Tibial artery (tissue), 4 donors: ENCODE results near the gene STXBP4.

Source experiments
- DNase-seq, 2 donors: peaks; one replicate each; pipeline ENCODE4 v3.0.0-alpha.2; 2019
- H3K27ac ChIP-seq, 2 donors: fragments of 200-600 bp; sonication (generic) in 1 of 2; 1 replicate in 1 of 2; 2 replicates in 1 of 2; pipeline ENCODE4 v1.5.1; 2018 to 2019; ENCODE audit warnings: mild to moderate bottlenecking in 1 of 2
- H3K27me3 ChIP-seq, 2 donors: fragments of 200-600 bp; sonication (generic) in 1 of 2; one replicate each; pipeline versions ENCODE4 v1.5.1 to v1.6.0; 2016 to 2019
- H3K36me3 ChIP-seq, 3 donors: fragments of 200-600 bp; sonication (generic) in 2 of 3; one replicate each; pipeline ENCODE4 v1.5.1; 2016 to 2019; ENCODE audit warnings: mild to moderate bottlenecking in 2 of 3
- H3K4me1 ChIP-seq, 4 donors: fragments of 200-600 bp; sonication (generic) in 2 of 4; 1 replicate in 3 of 4; 2 replicates in 1 of 4; pipeline ENCODE4 v1.5.1; 2016 to 2019
- H3K4me3 ChIP-seq, 2 donors: fragments of 200-600 bp; sonication (generic) in 1 of 2; 1 replicate in 1 of 2; 2 replicates in 1 of 2; pipeline ENCODE4 v1.5.1; 2018 to 2019; ENCODE audit warnings: mild to moderate bottlenecking in 2 of 2
- H3K9me3 ChIP-seq, 3 donors: fragments of 200-600 bp; sonication (generic) in 1 of 3; one replicate each; pipeline ENCODE4 v1.5.1; 2016 to 2019
- intact Hi-C: fragments of 100-400 bp; cut with DNase I; formaldehyde crosslinking; loops from one replicate; pipeline ENCODE4 v1.15.0; 2023; ENCODE audit warnings: low total_unique reads
- TF ChIP-seq, protein P1 (sequence below), 2 experiments: fragments of 200-600 bp in 1 of 2; fragments of 450-650 bp in 1 of 2; IDR thresholded peaks; one replicate each; pipeline ENCODE4 v1.5.1; 2017 to 2019; ENCODE audit warnings: antibody characterized with exemption in 2 of 2, mild to moderate bottlenecking in 1 of 2, moderate library complexity in 1 of 2

Gene STXBP4

DNA sequence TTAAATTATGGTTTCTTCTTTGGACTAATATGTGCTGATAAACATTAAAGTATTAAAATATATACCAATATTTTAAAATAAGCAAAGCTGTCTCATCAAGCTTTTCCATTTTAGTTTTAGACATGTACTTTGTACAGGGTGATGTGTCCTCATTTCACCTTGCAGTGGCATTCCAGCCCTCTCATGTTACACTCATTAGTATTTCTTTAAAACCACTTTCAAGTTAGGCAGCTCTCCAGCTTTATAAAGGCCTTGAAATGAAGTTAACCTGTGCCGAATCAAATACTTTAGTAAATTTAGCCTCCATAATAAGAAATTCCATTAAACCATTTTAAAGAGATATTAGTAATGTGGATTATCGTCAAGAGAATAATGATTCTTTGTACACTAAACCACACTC lies 188.6 kb downstream of the STXBP4 start:
- no peak for DNase-seq
- no peak overlapping the region for H3K4me3 ChIP-seq
- no peaks in the 10 kb centered on the region for H3K27me3 ChIP-seq
- peaks cover 5 to 11% (median 6%) of the 10 kb centered on the region in 3 donors for H3K36me3 ChIP-seq
- intact Hi-C loops: loop anchor here (10.0 kb wide), 1 partner anchor 58 kb away; no protein-coding TSS in a partner anchor
- no peaks in the 10 kb centered on the region for H3K9me3 ChIP-seq
- H3K27ac ChIP-seq: no peak overlapping the region
- H3K4me1 ChIP-seq: no peaks in the 10 kb centered on the region
- TF ChIP-seq, protein P1, sequence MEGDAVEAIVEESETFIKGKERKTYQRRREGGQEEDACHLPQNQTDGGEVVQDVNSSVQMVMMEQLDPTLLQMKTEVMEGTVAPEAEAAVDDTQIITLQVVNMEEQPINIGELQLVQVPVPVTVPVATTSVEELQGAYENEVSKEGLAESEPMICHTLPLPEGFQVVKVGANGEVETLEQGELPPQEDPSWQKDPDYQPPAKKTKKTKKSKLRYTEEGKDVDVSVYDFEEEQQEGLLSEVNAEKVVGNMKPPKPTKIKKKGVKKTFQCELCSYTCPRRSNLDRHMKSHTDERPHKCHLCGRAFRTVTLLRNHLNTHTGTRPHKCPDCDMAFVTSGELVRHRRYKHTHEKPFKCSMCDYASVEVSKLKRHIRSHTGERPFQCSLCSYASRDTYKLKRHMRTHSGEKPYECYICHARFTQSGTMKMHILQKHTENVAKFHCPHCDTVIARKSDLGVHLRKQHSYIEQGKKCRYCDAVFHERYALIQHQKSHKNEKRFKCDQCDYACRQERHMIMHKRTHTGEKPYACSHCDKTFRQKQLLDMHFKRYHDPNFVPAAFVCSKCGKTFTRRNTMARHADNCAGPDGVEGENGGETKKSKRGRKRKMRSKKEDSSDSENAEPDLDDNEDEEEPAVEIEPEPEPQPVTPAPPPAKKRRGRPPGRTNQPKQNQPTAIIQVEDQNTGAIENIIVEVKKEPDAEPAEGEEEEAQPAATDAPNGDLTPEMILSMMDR (IDR thresholded peaks at IDR 0.05): no peak

DNA sequence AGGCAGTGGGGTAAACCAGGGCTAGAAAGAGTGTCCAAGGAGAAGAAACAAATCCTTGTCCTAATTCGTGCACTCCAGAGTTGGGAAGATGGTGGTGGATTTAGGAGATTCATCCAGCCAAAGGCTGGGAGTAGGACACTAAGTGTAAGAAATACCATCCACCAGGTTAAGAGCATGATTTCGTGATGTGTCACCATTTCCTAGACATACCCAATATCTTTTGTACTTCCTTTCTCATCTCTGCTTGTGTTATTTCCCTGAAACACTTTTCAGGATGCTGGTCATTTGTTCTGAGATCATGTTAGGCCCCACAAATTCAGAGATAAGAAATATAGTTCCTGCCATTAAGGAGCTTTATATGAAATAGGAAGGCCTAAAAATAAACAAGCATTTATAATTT lies 189.9 kb downstream of the STXBP4 start:
- TF ChIP-seq, protein P1 (IDR thresholded peaks at IDR 0.05): no peak
- DNase-seq: no peak
- Histone ChIP-seq H3K4me3 (no peak overlapping the region), H3K27ac (no peak overlapping the region), H3K4me1 (no peaks in the 10 kb centered on the region), H3K36me3 (peaks cover 5 to 11% (median 6%) of the 10 kb centered on the region in 3 donors), H3K9me3 (no peaks in the 10 kb centered on the region), H3K27me3 (no peaks in the 10 kb centered on the region)
- intact Hi-C loops: loop anchor here (10.0 kb wide), 1 partner anchor 56 kb away; no protein-coding TSS in a partner anchor

DNA sequence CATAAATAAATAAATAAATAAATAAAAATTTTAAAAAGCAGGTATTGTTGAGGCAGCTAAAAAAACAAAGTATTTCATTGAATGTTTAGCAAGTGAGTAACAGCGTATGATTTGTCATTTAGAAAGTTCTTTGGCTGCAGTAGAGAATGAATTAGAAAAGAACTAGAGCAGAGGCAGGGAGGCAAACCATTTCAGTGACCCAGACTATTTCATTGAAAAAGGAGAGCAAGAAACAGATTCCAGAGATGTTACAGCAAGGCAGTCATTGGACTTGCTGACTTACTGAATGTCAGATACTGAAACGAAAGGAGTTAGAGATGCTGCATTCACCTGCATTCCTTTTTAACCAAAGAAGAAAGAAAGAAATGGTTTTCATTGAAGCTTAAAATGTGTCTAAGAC lies 190.7 kb downstream of the STXBP4 start:
- intact Hi-C loops: loop anchor here (10.0 kb wide), 1 partner anchor 56 kb away; no protein-coding TSS in a partner anchor
- H3K4me3 ChIP-seq: no peak overlapping the region
- no peaks in the 10 kb centered on the region for H3K27me3 ChIP-seq
- no peak overlapping the region for H3K27ac ChIP-seq
- DNase-seq: no peak
- no peaks in the 10 kb centered on the region for H3K9me3 ChIP-seq
- TF ChIP-seq, protein P1 (IDR thresholded peaks at IDR 0.05): no peak
- no peaks in the 10 kb centered on the region for H3K4me1 ChIP-seq
- H3K36me3 ChIP-seq: peaks cover 5 to 11% (median 6%) of the 10 kb centered on the region in 3 donors

DNA sequence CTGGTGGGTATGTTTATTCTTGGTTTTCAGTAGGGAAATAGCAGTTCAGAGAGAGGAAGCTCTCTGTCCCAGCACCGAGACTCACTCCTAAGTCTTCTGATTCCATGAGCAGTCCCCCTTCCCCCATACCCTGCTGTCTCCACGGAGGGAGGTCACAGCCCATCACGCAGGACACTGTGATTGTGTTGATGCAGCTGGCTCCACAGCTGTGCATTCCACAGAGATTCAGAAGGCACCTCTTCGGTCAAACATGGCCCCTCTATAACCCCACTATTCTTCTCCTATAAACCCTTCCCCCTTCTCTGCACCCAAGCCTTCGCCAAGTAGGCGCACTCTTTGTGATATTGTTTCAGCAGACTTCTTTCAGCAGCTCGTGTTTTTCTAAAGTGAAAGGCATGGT lies 191.9 kb downstream of the STXBP4 start:
- DNase-seq: no peak
- Histone ChIP-seq H3K27me3 (no peaks in the 10 kb centered on the region), H3K36me3 (peaks cover 5 to 11% (median 6%) of the 10 kb centered on the region in 3 donors), H3K27ac (no peak overlapping the region), H3K4me1 (no peaks in the 10 kb centered on the region), H3K9me3 (no peaks in the 10 kb centered on the region), H3K4me3 (no peak overlapping the region)
- intact Hi-C loops: no loop called here
- TF ChIP-seq, protein P1 (IDR thresholded peaks at IDR 0.05): no peak

DNA sequence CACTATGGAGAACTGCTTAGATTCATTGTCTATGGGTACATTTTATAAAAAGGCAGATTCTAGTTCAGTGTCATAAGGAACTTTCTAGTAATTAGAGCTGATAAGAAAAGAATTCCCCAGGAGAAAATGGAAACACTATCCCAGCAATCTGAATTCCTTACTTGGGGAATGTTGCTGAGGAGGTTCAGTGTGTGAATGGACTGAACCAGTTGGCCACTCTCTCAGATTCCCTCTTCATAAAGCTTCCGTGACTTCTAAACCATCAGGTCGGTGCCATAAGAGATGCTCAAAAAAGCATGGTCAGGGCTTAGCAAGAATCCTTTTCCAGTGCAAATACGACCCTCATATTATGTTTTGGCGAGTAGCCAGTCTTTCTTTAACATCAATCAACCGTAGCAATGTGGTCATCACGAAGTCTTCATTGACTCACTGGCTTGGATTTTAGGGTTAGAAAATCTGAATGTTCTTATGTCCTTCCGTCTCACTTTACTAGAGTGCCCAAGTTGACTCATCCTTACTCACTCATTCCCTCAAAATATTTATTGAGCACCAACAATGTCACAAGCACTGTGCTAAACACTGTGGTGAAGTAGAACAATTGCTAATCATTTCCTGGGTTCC lies 193.5 kb downstream of the STXBP4 start:
- Histone ChIP-seq H3K27ac (no peak overlapping the region), H3K4me3 (no peak overlapping the region), H3K9me3 (no peaks in the 10 kb centered on the region), H3K4me1 (no peaks in the 10 kb centered on the region), H3K27me3 (no peaks in the 10 kb centered on the region), H3K36me3 (peaks cover 5 to 11% (median 6%) of the 10 kb centered on the region in 3 donors)
- DNase-seq: no peak
- intact Hi-C loops: no loop called here
- TF ChIP-seq, protein P1 (IDR thresholded peaks at IDR 0.05): no peak
